Stimulated activated CD4-positive, alpha-beta T cell treated with anti-CD3 and anti-CD28 coated beads, TNF-alpha, amount 100 ng/mL, for 4 hours (primary cell): ENCODE data around the gene SLC4A11.
"Not testable (repeated sequence)": the region's sequence is repeated elsewhere in the genome, so short reads cannot be mapped to it uniquely, and the experiment has no call there.

Experiments
- DNase-seq, 3 experiments: peaks; one replicate each; pipeline ENCODE4 v3.0.0-alpha.2; 2020; ENCODE audit warnings: low read depth in 3 of 3

SLC4A11 gene

DNA sequence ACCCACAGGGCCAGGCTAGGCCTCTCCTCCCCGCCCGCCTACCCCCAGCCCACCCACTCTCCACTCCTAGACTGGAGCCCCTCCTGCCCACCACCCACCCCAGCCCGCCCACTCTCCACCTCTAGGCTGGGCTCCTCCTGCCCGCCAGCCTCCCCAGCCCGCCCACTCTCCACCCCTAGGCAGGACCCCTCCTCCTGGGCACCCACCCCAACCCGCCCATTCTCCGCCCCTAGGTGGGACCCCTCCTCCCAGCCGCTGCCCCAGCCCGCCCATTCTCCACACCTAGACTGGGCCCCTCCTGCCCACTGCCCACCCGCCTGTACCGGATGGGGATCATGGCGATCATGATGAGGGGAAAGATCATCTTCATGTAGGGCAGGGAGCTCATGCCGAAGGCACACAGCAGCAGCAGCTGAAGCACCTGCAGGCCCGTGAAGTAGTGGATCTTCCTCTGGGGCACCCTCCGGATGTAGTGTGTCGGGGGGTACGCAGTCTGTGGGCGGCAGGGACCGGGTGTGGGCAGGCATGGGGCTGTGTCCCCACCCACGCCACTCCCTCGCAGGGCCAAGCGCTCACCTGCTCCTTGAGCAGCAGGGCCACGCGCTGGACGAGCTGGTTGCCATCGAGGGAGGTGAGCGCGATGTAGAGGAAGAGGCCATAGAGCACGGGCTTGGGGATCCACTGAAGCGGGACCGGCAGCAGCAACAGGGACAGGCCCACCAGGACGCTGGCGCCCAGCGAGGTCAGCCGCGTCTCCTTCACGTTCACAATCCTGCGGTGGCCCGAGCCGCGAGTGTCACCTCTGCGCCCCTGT lies 10.8 kb downstream of the SLC4A11 start:
- no peak for DNase-seq

DNA sequence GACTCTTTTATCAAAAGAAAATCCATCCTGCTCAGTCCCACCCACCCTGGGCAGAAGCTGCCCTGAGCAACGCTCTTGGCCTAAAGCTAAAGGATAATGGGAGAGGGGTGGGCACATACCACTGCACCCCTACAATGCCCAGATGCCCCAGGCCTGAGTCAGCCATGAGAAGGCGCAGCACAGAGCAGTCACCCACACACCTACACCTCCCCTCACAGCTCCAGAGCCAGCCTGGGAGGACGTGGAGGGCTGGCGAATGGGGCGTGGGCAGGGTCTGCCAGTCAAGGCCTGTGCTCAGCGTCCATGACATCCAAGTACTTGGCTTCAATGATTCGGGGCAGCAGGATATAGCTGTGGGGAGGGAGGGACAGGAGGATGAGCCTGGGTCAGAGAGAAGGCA lies 11.5 kb downstream of the SLC4A11 start:
- no peak for DNase-seq

DNA sequence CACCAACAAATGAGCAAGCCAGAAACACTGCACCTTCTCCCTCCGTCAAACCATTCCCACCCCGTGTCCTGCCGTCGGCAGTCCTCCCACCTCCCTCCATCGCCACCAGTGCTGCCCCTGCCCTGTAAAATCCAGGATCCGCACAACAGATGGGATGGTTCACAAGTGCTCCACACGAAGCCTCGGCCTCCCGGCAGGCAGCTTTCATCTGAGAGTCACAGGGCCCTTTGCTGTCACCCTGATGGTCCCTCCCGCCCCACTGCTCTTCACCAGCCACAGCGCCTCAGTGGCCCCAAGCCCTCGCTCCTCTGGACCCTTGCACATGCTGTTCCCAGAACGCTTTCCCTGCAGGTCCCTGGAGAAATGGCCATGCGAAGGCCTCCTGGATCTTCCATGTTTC lies 12.1 kb downstream of the SLC4A11 start:
- no peak for DNase-seq

DNA sequence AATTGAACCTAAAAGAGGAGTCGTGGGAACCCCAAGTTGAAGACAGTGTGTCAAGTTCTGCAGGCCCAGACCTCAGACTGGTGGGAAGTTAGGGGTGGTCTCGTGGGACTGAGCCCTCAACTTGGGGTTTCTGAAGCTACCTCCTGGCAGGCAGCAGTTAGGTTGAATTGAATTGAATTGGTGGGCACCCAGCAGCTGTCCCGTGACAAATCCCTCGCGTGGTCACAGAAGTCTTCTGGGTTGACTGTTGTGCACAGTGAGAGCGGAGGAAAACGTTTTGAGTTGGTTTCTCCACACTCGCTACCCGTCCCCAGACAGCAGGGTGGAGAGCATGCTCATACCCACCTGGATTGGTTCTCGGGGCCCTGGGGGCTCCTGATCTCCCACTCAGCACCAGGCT lies 12.9 kb downstream of the SLC4A11 start:
- no peak for DNase-seq

DNA sequence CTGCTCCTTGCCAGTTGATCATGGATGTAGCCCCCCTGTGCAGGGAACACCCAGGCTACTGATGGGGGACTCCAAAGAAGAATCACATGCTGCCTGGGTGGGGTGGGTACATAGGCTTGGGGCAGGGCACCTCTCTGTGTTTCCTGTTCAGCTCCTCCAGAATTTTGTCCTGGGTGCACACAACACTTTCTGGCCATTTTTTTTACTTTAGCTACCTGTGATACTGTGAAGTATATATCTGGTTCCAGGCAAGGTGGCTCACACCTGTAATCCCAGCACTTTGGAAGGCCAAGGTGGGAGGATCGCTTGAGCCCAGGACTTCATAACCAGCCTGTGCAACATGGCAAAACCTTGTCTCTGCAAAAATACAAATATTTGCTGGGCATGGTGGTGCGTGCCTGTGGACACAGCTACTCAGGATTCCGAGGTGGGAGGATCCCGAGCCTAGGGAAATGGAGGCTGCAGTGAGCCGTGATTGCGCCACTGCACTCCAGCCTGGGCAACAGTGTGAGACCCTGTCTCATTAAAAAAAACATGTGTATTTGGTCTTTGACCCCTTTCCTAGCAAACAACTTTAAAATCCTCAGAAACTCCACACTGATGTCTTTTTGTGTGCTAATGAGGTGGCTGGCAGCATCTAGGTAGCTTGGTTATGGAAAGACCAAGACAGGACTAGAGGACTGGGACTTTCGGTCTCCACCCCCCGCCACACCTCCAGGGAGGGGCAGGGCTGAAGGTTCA lies 14.1 kb downstream of the SLC4A11 start:
- no peak for DNase-seq

DNA sequence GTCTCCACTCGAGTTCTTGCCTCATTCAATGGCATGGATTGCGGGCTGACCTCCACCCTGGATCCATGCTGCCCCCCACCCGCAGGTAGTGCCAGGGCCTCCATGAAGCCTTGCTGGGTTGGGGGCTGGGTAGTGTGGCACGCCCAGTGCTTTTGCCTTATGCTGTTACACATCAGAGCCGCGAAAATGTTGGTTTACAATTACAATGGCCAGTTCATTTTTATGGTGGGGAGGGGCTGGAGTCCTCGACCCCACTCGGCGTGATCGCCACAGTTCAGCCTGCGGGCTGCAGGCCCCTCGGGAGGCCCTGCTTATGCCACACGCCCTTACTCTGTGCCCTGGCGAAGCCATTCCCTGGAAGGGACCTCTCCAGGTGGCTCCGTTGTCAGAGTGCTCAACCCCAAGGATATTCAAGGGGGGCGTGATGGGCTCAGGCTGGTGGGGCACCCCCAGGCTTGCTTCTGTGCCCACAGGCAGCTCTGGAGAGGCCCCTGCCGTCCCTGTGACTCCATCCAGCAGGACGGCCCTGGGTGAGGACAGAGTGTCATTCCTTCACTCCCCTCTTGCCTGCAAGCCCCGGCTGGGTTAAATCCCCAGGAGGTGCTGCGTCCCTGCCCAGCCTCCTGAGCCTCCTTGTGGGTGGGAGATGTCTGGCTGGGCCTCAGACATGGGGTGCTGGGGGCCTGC lies 14.9 kb downstream of the SLC4A11 start:
- no peak for DNase-seq

DNA sequence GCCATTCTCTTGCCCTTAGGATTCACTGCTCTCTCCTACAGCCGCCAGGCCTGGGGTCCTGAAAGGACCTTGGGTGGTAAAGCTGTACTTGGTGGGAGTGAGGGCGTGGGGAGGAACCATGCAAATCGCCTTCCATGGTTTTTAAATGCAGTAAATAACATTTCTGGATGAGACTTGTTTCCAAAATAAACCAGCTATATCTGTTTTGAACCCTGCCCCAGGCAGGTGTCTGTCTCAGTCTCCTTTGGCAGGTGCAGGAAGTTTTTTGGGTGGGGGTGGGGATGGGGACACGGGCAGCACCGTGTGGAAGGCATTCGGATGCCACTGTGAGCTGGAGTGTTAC lies 15.4 kb downstream of the SLC4A11 start:
- no peak for DNase-seq

DNA sequence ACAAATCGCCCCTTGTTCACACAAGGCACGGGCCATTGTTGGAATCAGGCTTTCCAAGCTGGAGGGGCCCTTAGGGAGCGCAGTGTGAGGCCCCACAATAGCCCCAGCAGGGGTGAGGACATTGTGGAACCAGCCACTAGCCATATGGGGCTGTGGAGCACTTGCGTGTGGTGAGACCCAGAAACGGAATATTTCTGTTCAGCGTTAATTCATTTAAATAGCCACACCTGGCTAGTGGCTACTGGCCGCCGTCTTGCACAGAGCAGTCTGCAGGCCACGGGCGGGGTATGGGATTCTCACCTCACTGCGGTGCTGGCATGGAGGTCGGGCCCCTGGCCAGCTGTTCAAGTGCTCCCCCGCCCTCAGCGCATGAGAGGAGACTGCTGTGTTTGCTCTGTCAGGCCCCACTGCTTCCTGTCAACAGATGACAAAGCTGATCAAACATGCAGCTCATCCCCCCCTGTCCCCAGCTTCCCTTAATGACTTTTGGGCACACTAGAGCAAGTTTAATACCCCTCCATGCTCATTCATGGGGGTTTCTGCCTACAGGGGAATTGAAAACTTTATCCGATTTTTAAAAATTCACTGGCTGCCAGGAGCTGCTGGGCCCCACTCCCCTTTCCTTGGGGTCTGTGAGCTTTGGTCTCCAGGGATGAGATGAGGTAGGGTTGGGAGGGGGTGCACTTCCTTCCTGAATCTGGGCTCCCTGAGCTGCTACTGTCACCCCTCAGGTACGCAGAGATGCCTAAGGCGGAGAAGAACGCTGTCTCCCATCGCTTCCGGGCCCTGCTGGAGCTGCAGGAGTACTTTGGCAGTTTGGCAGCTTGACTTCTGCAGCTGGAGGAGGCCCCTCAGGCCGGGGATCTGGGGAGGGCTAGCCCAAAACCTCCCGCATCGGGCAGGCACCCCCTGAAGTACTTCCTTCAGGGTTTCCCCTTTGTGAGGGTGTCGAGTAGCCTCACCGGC lies 16.1 kb downstream of the SLC4A11 start:
- no peak for DNase-seq

DNA sequence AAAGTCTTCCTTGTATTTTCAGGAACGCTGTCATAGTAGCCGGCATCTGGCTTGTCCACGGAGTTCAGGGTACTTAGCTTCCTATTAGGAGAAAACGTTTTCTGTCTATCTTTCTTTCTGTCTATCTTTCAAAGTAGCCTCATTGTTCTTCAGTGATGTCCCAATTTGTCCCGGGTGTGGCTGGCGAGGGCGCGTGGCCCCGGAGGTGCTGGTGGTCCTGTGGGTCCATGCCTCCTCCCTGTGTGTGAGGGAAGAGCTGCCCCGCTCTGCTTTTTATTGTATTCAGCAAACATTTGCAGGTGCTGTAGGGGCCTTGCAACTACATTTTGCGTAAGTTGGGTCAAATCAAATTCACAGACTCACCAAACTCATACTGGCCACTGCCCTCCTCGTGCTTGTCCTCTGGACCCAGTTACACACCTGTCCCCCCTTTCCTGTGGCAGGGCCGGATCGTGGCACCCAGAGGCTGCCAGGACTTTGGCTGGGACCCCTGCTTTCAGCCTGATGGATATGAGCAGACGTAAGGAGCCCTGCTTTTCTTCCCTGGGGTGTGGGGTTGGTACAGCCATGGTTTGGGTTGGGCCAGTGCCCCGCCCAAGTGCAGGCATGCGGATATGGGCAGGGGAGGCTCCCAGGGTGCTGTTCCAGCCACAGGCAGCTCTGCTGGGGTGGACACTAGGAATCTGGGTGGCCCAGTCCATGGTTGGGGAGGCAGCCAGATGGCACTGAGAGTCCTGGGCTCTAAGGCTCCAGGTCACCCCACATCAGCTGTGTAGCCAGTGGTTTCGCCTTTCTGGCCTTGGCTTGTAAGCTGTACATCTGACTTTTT lies 17.4 kb downstream of the SLC4A11 start:
- no peak for DNase-seq

DNA sequence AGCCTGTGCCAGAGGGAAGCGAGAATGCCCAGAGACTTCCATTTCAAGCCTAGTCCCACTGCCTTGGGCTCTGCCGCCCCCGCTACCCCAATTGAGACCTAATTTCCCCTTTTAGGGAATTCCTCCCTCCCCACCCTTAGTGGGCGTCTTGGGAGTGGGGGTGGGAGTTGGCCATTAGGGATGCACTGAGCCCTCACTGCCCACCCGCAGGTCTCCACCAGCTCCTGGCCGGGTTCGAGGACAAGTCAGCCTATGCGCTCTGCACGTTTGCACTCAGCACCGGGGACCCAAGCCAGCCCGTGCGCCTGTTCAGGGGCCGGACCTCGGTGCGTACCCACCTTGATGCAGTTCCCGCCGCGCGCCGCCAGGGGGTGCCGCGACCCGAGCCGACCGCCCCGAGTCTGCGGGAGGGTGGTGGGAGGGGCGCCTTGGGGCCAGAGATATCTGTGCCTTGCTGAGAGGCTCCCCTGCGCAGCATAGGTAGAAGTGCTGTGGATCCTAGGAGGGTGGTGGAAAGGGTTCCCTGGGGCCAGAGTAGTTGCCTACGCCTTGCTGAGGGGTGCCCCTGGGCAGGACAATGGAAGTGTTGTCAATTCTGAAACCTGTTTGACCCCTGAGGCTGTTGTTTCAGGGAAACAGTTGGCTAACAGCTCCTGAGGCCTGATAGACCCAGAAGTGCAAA lies 20.5 kb downstream of the SLC4A11 start:
- peak; percentile 54 to 70 (median 61) for DNase-seq

DNA sequence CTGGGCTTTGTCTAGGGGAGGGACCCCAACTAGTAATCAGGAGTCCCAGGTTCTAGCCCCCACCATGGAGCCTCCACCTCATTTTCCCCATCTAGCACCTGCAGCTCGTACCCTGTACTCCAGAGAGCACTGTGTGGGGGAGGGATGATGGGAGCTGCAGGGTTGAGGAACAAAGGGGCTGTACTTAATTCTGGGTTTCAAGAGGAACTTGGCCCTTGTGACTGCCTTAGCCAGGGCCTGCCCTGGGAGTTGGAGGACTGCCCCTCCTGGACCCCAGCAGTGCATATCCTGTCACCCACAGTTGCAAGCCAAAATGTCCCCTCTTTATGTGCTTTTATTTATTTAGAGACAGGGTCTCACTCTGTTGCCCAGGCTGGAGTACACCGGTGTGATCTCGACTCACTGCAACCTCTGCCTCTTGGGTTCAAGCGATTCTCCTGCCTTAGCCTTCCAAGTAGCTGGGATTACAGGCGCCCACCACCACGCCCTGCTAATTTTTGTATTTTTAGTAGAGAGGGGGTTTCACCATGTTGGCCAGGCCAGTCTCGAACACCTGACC lies 23.6 kb downstream of the SLC4A11 start:
- not testable (repeated sequence) for DNase-seq

DNA sequence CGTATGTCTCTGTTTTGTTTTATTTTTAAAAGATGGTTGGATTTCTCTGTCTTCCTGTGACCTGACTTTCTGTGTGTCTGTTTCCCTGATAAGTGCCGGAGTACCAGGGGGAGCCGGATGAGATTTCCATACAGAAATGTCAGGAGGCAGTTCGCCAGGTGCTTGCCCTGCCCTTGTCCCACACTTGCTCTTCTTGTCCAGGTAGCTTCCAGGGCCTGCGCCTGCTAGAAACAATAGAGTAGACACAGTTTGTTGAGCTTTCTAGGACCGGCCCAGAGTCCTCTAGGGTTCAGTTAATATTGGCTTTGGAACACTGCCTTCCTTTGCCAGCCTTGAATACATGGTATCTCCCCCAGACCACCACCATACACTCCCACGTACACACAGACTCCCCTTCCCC lies 25.8 kb downstream of the SLC4A11 start:
- no peak for DNase-seq

DNA sequence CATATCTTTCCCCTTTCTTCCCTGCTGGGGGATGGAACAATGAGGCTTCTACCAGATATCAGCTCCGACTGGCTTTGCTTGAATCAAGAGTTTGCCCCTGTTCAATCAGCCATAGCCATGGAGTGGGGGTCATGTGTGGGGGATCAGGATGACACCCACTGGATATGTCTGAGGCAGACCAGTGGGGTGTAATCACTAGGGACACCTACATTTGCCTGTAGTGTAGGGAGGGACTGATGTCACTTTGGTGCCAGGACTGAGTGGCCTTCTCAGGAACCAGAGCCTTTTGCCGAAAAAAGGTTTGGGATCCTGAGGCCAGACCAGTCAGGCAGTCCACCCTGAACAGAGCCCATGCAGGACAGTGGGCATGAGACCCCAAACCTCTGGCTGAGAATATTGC lies 28.6 kb downstream of the SLC4A11 start:
- no peak for DNase-seq

DNA sequence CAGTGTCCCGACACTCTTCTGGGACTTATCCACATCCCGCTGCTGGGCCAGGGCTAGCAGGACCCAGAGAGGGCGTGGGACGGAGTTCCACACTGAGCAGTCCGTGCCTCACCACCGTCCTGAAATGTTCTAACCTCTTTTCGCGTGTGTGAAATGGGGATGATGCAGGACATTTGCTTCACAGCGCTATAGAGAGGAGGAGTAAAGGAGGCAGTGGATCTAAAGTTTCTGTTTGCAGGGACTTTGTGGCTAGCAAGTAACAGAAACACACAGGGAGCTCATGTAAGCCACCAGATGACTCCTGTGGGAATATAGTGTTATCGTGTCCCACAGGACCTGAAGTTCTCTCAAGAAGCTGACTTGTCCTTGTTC lies 29.1 kb downstream of the SLC4A11 start:
- DNase-seq = no peak

DNA sequence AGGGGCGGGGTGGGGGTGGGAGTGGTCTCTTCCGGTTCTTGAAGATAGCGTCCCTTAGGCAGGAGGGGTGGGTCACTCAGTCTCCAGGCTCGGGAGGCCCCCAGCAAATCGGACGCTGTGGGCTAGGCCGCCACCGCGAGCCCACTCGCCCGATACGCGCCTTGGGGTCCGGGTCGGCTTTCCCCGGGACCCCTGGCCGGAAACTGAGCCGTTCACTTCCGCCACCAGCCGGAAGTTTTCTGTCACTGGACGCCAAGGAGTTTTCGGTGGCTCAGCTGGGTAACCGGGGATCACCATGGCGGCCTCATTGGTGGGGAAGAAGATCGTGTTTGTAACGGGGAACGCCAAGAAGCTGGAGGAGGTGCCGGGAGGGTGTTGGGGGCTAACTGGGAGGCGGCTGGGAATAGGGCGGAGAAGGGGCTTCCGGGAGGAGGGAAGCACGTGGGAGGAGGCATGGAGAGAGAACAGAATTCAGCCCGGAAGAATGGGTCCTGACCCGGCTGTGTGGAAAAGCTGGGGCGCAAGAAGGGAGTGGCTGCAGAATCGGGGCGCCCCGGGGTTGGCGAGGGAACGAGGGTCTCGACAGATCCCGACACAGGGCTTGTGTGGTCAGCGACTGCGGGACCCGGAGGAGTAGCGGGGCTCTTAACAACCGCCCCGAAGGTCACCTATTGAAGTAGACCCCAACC lies 29.6 kb downstream of the SLC4A11 start, which contains the start of gene ITPA:
Gene ITPA (plus strand): TSS at position 242 of the 689 bp plus-strand sequence. CDS start 54 bp downstream, at position 296.
- DNase-seq = peak; percentile 15 to 51 (median 19)

DNA sequence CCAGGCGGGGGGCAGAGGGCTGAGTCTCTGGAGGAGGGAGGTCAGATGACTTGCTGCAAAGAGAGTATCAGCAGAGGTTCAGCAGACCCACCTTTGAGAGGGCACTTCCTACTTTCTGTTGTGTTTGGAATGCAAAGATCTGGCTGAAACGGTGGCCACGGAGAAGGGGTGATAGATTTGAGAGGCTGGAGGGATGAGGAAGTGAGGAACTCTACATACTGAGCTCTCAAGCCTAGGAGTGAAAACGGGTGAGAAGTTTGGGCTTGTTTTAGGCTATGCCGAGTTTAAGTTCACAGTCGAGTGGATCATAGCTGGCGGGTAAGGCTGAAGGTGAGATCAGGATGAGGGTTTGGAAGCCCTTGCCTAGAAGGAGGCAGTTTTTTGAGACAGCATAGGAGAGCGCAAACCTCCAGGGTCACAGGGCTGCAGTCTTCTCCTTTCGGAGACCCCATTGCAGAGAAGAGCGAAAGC lies 30.2 kb downstream of the SLC4A11 start:
- no peak for DNase-seq

DNA sequence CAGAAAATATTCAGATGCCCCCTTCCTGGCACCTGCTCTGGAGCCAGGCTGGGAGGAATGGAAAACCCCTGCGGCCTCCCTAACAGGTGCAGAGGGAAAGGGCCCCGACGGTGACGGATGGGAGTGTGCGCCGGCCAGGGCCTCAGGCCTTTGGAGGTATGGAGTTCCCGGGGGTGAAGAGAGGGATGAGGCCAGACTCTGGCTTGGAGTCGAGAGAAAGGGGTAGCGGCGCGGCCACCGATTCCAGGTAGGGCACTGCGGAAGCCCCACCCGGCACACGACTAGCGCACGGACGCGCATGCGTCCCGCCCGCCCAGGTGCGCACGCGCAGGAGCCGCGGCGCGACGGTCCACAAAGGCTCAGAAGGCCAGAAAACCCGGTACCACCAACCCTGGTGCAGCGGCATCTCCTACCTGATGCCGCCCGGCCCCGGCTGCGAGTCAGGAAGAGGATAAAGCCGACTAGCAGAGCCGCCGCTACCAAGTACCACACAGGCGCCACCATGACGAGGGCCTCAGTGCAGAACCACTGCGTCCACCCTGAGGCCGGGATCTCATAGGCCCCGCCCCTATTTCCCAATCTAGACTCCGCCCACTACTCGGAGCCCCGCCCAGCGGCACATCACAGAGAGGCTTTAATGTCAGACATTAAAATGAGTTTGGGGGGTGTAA lies 34.7 kb downstream of the SLC4A11 start, which contains the start of gene DDRGK1:
Gene DDRGK1 (minus strand): TSS at position 559 of the 671 bp plus-strand sequence. CDS start 55 bp downstream, at position 504.
- DNase-seq = peak; percentile 85 to 89 (median 88)
